Testis (tissue), 3 donors: ENCODE data around the gene GUCY2D. TPM values are rescaled to one million over a fixed set of nuclear protein-coding genes. Genes with fewer than 3 reads are reported as not detected.

Experiments
- DNase-seq: peaks from one replicate; pipeline ENCODE4 v3.0.0-alpha.2; 2019
- H3K27ac ChIP-seq, 2 donors: fragments of 200-600 bp; sonication (generic); one replicate each; pipeline ENCODE4 v1.5.1; 2019
- H3K27me3 ChIP-seq: fragments of 200-600 bp; sonication (generic); one replicate; pipeline ENCODE4 v1.5.1; 2019
- H3K36me3 ChIP-seq: fragments of 200-600 bp; sonication (generic); one replicate; pipeline ENCODE4 v1.5.1; 2017; ENCODE audit warnings: low read depth; ENCODE audit errors: missing control alignments
- H3K4me1 ChIP-seq: fragments of 200-600 bp; sonication (generic); one replicate; pipeline ENCODE4 v1.5.1; 2019
- H3K4me3 ChIP-seq, 2 donors: fragments of 200-600 bp; sonication (generic); one replicate each; pipeline ENCODE4 v1.5.1; 2017 to 2019
- H3K9me3 ChIP-seq: fragments of 200-600 bp; sonication (generic); one replicate; pipeline ENCODE4 v1.5.1; 2017
- POLR2A ChIP-seq: fragments of 450-650 bp; IDR thresholded peaks from one replicate; pipeline ENCODE4 v1.6.1; 2017; ENCODE audit warnings: antibody characterized with exemption, mild to moderate bottlenecking, moderate library complexity
- WGBS, 2 donors: methylation state at CpG; one replicate each; pipeline ENCODE4 v1.1.5; 2018; 5-methylcytosine and 5-hydroxymethylcytosine counted together
- intact Hi-C: fragments of 100-400 bp; cut with DNase I; formaldehyde crosslinking; loops from one replicate; pipeline ENCODE4 v1.15.1; 2023; ENCODE audit warnings: low total_unique reads
- polyA plus RNA-seq: library from polyadenylated mRNA; stranded (reverse); fragments of 350-450 nt; fragmentation: Illumina TruSeq; extraction: RNeasy Lipid Tissue Mini Kit (QIAGEN cat#74804); gene quantifications from one replicate; pipeline ENCODE4 v1.2.3, GENCODE V29; 2014; ENCODE audit warnings: low read depth, low replicate concordance; ENCODE audit not compliant: insufficient read depth
- total RNA-seq, 2 donors: library from RNA; depleted of rRNA; stranded (reverse); fragments of >200 nt; gene quantifications; one replicate each; pipeline ENCODE4 v1.2.3, GENCODE V29; 2016
- TF ChIP-seq, protein P1 (sequence below), 3 experiments: fragments of 450-650 bp in 2 of 3; fragments of 200-600 bp in 1 of 3; sonication (generic) in 1 of 3; IDR thresholded peaks; one replicate each; pipeline ENCODE4 v1.5.1; 2016 to 2019; ENCODE audit warnings: antibody characterized with exemption in 3 of 3, mild to moderate bottlenecking in 2 of 3, moderate library complexity in 1 of 3

GUCY2D gene
- total and polyA plus RNA-seq, 3 donors from 2014 or later: 1.3 to 2.4 (median 1.7) TPM

DNA sequence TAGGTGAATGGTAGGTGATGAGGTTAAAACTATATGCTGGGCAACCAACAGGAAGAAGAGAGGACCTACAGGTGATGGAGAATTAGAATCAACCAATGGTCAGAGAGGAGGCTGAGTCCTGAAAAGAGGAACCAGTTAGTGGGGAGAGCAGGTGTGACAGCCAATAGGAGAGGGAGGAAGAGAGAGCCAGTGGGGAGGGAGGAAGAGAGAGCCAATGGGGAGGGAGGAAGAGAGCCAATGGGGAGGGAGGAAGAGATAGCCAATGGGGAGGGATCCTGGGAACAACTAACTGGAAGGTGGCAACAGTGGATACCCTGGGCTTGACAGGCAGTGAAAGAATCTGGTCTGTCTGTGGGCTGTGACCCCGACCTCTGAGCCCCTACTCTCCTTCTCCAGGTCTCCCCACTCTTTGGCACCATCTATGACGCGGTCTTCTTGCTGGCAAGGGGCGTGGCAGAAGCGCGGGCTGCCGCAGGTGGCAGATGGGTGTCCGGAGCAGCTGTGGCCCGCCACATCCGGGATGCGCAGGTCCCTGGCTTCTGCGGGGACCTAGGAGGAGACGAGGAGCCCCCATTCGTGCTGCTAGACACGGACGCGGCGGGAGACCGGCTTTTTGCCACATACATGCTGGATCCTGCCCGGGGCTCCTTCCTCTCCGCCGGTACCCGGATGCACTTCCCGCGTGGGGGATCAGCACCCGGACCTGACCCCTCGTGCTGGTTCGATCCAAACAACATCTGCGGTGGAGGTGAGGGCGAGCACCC is 3.7 kb downstream of the GUCY2D start:
- no peaks in the 10 kb centered on the region for H3K27me3 ChIP-seq
- peak overlapping the region; percentile 12 to 40 for H3K4me3 ChIP-seq
- DNase-seq: peak; percentile 63
- H3K9me3 ChIP-seq: no peaks in the 10 kb centered on the region
- TF ChIP-seq, protein P1, sequence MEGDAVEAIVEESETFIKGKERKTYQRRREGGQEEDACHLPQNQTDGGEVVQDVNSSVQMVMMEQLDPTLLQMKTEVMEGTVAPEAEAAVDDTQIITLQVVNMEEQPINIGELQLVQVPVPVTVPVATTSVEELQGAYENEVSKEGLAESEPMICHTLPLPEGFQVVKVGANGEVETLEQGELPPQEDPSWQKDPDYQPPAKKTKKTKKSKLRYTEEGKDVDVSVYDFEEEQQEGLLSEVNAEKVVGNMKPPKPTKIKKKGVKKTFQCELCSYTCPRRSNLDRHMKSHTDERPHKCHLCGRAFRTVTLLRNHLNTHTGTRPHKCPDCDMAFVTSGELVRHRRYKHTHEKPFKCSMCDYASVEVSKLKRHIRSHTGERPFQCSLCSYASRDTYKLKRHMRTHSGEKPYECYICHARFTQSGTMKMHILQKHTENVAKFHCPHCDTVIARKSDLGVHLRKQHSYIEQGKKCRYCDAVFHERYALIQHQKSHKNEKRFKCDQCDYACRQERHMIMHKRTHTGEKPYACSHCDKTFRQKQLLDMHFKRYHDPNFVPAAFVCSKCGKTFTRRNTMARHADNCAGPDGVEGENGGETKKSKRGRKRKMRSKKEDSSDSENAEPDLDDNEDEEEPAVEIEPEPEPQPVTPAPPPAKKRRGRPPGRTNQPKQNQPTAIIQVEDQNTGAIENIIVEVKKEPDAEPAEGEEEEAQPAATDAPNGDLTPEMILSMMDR (IDR thresholded peaks at IDR 0.05): no peak
- TF ChIP-seq POLR2A: no peak
- 61 to 68% methylated on average over 15 to 30 of the region's 30 CpGs for WGBS, 2 donors
- intact Hi-C loops: no loop called here
- no peaks in the 10 kb centered on the region for H3K36me3 ChIP-seq
- H3K27ac ChIP-seq: no peak overlapping the region
- H3K4me1 ChIP-seq: peaks cover 4% of the 10 kb centered on the region

DNA sequence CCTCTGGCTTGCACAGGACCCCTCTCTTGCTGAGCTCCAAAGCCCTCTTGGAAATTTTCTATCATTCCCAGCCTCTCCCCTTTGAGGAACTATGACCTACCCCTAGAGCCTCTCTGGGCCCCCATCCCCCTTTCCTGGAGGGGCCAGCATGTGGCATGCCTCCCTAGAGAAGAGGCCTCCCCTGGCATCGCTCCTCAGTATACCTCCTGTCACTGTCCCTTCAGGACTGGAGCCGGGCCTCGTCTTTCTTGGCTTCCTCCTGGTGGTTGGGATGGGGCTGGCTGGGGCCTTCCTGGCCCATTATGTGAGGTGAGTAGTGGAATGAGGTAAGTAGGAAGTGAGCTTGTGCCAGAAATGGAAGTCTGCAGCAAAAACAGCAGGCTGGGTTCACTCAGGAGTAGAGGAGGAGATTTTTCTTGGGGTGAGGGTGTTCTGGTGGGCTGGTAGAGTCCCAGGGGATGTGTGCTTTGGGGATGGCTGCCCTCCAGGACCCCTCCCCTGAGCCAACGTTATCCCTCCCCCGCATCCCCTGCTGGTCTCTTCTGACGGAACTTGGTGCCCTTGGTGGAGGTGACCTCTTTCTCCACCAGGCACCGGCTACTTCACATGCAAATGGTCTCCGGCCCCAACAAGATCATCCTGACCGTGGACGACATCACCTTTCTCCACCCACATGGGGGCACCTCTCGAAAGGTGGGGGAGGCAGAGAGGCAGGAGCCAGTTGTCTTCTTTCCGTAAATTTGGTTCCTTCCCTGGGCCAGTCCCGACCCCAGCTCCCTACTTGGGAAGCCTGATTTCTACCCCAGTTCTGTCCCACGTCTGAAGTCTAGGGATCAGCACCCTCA is 4.6 kb downstream of the GUCY2D start:
- peaks cover 4% of the 10 kb centered on the region for H3K4me1 ChIP-seq
- DNase-seq: no peak
- intact Hi-C loops: no loop called here
- H3K36me3 ChIP-seq: no peaks in the 10 kb centered on the region
- H3K27ac ChIP-seq: no peak overlapping the region
- TF ChIP-seq POLR2A: no peak
- TF ChIP-seq, protein P1 (IDR thresholded peaks at IDR 0.05): no peak
- H3K4me3 ChIP-seq: no peak overlapping the region
- no peaks in the 10 kb centered on the region for H3K9me3 ChIP-seq
- no peaks in the 10 kb centered on the region for H3K27me3 ChIP-seq
- WGBS, 2 donors: 66 to 68% methylated on average over 13 to 14 of the region's 14 CpGs

DNA sequence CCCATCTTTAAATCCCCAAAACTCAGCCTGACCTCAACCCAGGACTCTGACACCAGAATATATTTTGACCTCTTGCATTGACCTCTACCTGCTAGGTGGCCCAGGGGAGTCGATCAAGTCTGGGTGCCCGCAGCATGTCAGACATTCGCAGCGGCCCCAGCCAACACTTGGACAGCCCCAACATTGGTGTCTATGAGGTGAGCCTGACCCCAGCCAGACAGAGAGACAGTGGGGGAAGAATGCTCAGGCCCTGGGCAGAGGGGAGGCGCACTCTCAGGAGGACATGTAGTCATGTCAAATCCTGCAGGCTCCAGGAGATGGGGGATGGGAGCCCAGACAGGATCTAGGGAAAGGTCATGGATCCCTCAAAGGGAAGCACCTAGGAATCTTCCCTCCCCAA is 5.4 kb downstream of the GUCY2D start:
- Histone ChIP-seq H3K27ac (no peak overlapping the region), H3K4me1 (no peaks in the 10 kb centered on the region), H3K27me3 (no peaks in the 10 kb centered on the region), H3K36me3 (no peaks in the 10 kb centered on the region), H3K9me3 (no peaks in the 10 kb centered on the region), H3K4me3 (no peak overlapping the region)
- no peak for DNase-seq
- TF ChIP-seq, protein P1 (IDR thresholded peaks at IDR 0.05): no peak
- TF ChIP-seq POLR2A: no peak
- 92 to 96% methylated on average over 2 to 5 of the region's 5 CpGs for WGBS, 2 donors
- intact Hi-C loops: no loop called here

DNA sequence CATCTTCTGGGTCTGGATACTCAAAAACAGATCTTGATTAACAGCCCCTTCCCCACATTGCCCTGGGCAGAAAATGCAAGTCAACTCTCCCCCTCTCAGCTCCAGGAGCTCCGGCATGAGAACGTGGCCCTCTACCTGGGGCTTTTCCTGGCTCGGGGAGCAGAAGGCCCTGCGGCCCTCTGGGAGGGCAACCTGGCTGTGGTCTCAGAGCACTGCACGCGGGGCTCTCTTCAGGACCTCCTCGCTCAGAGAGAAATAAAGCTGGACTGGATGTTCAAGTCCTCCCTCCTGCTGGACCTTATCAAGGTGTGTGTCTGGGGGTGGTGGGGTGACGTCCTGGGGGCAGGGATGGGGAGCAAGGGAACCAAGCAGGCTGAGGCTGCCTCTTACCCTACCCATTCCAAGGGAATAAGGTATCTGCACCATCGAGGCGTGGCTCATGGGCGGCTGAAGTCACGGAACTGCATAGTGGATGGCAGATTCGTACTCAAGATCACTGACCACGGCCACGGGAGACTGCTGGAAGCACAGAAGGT is 9.7 kb downstream of the GUCY2D start:
- Histone ChIP-seq H3K4me1 (peaks cover 8% of the 10 kb centered on the region), H3K27ac (no peak overlapping the region), H3K9me3 (no peaks in the 10 kb centered on the region), H3K4me3 (no peak overlapping the region), H3K36me3 (no peaks in the 10 kb centered on the region), H3K27me3 (no peaks in the 10 kb centered on the region)
- TF ChIP-seq, protein P1 (IDR thresholded peaks at IDR 0.05): no peak
- no peak for TF ChIP-seq POLR2A
- WGBS, 2 donors: 88 to 91% methylated on average over 13 to 15 of the region's 15 CpGs
- DNase-seq: no peak
- intact Hi-C loops: no loop called here
